CD1c-positive myeloid dendritic cell (primary cell): ENCODE results near the gene LURAP1L.

Experiments
- DNase-seq: peaks from one replicate; pipeline ENCODE4 v3.0.0-alpha.2; 2016; ENCODE audit errors: extremely low spot score

Gene LURAP1L

DNA sequence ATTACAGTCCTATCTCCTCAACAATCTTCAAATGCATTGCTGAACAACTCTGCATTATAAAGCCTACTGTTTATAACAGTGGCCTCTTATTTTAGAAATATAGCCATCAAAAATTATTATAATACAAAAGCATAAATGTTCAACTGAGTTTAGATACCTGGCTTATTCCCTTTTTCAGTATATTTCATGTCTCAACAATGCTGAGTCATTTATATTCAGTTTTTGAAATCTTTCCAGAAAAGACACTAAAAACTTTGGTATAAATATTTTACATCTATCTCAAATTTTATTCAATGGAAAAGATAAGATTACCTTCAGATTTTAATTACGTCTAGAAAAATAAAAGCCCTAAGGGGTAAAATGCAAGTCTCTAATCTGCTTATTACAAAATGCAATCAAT, 37.9 kb downstream of the LURAP1L start:
- no peak for DNase-seq

DNA sequence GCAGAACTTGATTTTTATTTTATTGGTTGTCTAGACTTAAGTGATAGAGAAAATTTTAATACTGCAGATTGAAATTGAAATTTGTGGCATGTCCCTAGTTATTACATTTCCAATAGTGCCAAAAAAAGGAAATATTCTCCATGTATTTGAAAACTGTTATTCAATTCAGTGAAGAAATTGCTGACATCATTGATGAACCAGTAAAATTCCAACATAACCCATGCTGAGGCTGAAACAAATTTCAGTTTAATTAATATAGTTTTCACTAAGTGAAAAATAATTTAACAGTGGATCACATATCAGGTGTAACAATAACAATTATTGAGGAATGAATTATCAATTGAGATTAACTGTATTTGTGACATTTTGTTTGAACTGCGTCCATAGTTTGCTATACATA, 38.7 kb downstream of the LURAP1L start:
- no peak for DNase-seq

DNA sequence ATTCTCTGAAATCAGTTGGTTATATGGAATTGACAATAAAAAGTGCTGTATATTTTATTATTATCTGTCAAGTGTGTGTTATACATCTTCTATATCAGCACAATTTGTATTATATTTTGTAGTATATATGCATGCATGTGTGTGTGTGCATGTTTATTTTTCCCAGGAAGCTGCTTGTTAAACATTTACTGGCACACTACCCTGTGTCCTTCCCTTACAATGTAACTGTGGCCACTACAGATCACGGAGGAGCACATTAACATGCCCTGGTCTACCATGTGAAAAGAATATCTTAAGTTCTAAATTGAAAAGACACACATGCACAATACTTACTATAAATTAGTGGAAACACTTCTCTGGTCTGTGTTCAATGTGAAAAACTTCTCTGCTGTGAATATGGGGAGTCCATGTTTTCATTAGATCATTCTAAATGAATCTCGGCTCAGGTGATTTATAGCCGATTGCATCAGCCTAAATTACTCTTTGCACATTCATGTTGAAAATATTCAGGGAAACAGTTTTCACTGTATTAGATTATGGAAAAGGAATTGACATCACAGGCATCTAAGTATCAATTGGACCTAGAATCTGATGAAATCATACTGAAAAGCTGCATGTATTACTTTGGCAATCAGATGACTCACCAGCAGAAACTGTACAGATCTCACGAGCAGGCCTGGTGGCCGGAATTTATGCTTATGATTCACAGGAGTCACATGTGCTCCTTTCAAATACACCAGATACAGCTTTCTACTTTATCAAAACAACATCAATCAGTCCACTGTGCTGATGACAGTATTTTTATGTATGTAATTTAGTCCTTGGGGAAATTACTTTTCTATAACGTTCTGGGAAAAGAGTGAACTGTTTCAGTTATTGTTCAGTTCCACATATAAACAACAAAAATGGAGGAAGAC, 39.4 kb downstream of the LURAP1L start:
- DNase-seq, result no peak

DNA sequence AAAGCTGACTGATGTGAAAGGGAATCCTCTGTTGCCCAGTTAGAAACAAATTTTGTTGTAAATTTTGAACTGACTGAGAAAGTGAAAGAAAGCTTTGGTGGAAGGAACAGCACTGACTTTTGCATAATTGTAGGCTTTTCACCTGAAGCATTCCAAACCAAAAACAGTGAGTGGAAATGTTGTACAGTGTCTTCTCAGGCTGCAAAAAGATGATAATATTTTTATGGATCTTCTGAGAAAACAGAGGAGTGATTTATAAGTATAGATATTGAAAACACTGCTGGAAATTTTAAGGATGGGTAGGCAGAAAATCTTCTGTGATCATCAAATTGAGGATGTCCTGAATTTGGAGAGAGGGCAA, 40.0 kb downstream of the LURAP1L start:
- no peak for DNase-seq

DNA sequence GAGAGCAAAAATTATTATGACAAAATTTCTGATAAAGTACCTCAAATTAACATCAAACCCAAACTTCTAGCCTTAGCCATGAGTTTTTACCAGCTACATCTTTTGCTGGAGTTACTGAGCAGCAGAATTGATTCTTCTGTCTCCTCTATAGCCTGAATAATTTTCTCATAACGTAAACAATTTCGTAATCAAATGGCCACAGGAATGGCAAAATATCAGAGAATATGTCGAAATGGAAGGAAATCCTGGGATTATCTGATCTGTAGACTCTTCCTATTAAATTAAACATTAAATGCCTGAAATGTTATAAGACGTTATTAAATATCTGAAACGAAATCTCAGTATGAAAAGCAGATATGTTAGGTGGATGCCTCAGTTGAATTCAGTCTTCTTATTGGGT, 41.1 kb downstream of the LURAP1L start:
- no peak for DNase-seq

DNA sequence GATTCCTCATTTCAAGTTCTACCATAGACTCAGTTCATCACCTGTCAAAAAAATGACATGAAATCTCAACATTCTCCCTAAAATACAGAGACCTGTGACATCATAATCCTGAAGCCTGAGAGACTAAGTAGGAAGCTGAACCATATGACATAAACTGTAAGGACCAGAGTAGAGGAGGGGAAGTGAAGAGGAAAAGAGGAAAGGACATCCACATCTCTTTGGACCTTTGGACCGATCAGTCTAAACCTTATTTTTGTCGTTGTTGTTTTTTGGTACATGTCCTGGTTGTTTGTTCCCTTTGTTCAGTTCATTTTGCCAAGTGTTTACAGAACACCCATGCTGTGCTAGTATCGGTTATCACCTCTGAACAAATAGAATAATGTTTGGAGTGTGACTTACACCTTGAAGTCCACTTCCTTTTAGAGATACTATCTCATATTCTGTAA, 41.9 kb downstream of the LURAP1L start:
- no peak for DNase-seq

DNA sequence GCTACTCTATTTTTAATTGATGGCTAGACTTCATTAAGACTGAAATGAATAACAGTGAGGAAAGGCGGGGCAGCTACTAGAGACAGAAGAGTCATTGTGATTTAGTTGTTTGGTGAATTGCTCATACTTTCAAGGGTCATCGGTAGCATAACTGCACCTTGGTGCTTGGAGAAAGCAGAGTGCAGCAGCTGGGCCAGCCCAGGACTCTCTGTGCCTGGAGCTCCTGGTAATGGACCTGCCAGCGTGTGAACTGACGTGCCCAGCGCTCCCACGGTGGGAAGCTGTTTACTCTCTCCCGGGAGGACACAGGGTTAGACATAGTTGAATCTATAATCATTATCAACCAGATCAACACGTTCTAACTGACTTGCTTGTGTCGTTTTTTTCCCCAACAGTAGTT, 42.9 kb downstream of the LURAP1L start:
- DNase-seq, result no peak

DNA sequence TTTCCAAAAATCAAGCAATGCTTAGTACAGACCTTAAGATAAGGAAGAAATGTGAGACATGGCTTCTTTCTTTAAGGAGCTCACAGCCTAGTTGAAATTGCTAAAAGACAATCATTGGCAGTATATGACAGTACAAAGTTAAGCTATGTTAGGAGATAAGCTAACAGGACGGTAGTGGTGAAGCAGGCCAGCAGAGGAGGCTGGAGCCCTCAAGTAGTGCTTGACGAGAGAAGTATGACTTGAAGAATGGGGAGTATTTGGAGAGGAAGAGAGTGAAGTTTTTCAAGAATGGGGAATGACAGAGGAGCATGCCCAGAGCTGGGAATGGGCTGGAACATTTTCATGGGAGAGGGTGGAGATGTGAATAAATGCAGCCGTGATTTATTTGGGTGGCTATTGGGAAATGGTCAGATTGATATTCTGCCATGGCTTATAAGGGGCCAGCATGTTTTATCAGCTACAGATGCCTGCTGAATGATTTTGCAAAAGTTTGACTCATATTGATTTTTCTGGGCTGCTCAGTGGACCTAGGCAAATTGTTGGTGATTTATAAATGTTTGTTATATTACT, 43.7 kb downstream of the LURAP1L start:
- DNase-seq, result no peak

DNA sequence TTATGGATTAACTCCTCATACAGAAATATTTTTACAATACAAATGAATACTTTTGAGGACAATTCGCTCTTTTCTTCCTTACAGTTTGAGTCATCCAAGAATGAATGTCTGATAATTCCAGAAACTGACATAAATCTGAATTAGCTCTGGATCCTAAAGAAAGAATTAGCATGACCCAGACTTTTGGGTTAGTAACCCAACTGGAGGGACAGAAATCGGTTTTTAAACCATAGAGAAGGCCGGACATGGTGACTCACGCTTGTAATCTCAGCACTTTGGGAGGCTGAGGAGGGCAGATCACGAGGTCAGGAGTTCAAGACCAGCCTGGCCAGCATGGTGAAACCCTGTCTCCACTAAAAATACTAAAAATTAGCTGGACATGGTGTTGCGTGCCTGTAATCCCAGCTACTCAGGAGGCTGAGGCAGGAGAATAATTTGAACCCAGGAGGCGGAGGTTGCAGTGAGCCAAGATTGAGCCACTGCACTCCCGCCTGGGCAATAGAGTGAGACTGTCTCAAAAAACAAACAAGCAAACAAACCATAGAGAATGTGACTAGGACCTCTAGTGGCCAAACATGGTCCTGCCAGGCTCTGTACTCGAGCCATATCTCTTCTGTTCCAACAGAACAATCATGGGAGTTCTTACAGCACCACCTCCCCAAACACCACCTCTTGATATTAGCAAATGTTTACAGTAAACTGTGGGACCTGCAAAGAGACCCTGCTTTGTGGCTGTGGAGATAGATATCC, 44.8 kb downstream of the LURAP1L start:
- no peak for DNase-seq

DNA sequence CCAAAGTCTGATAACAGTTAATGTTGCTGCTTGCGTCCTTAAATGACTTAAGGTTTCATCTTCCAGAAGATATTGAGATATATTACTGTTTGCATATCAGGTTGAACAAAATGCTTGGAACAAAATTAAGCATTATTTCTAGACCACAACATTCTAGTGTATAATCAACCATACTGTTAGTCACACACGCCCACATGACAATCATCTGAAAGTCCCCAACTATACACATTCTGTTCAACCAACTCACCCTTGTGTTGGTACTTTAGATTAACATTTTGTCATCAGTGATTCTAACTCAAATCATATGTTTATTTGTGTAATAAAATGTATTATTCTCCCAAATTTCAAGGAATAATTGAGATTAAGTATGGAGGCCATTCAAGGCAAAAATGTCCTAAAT, 47.3 kb downstream of the LURAP1L start:
- no peak for DNase-seq

DNA sequence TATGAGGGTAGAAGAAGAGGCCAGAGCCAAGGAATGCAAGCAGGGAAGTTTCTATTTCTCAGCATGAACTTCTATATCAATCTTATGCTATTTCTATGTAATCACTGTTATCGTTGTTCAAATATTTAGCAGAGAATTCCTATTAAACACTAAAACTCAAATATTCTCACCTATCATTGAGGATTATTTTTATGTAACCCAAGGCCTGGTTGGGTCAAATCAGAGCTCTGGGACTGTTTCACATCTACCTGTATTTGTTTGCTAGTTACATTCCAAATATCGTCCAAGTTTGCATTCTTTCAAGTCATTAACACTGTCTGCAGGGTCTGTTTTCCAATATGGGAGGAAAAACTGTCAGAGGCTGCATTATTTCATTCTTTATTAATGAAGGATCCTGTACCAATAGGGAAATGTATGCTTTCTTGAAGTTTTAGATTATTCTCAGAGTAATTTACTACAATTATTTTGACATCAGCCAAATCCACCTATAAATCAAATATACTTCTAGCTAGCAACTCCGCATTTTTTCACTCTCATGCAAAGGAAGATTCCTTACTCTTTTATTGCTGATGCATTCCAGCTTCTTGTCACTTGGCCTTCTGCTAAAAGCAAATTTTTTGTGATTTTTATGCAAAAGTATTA, 52.2 kb downstream of the LURAP1L start:
- DNase-seq, result no peak

DNA sequence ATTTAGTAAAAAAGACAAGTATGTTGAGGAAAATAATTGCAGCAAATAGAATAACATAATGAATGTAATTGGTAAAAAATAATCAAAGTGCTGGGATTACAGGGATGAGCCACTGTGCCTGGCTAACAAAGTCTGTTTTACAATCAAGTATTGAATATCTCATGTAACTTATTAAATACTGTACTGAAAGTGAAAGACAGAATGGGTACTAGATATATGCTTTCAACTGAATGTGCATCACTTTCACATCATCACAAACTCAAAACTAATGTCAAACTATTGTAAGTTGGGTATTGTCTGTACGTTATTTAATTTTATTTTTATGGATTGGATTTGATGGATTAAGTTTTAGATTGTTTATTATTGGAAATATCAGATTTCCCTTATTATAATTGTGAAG, 58.9 kb downstream of the LURAP1L start:
- no peak for DNase-seq

DNA sequence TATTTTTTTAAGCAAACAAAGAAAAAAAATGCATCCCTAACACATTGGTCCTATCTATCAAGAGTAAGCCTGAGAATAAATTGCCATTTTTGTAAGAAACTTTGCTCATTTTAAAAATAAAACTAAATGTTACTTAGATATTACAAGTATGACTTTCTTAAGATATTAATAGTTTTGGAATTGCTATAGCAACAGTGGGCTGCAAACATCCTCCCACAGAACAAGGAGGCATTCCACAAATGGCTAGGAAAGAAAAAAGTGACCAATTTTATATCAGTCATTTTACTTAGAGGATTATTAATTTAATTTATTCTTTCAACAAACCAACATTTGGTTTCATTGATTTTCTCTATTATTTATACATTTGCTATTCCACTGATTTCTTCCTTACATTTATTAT, 63.7 kb downstream of the LURAP1L start:
- no peak for DNase-seq

DNA sequence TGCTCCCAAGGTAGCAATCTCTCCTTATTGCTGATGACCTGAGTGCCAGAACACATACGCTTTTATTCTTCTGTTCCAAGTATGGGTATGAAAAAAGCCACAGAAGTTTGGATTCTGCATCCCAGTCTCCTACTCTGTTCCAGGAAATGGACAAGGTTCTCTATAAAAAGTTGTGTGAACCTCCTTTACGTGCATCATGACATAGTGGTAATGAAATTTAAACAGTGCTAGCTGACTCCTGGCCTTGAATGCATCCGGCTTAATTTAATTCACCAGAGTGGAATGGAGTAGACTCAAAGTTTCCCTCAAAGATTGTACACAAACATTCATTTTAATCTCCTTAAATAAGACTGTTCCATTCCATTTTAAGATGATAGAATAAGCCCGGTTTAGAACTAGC, 68.9 kb downstream of the LURAP1L start:
- no peak for DNase-seq

DNA sequence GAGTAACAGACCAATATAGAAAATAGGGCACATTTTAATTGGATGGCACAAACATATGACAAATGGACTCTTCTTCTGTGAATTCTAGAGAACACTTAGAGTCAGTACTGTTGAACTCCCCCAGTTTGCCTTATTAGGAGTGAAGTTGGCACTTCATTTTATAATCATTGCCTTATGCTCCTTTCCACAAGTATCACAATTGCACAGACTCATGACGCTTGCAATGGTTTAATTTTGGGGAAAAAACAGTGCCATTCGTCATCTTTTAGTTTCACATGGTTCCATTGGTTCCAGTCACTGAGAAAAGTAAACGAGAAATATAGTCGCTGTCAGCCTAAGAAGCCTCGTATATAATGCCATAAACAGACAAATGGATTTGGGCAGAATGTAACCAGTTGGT, 71.2 kb downstream of the LURAP1L start:
- DNase-seq, result no peak

DNA sequence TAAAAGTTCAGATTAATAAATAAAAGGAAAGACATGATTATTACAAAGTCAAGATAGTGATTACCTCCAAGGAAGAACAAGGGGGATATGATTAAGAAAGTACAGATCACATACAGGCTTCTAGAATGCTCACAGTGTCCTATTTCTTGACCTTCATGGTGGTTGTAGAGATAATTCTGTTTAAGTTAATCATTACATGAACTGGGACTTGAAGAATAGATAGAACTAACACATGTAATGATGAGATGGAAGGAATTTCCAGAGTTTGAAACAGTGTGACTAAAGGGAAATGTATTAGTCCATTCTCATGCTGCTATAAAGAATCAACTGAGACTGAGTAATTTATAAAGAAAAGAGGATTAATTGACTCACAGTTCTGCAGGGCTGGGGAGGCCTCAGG, 72.7 kb downstream of the LURAP1L start:
- no peak for DNase-seq

DNA sequence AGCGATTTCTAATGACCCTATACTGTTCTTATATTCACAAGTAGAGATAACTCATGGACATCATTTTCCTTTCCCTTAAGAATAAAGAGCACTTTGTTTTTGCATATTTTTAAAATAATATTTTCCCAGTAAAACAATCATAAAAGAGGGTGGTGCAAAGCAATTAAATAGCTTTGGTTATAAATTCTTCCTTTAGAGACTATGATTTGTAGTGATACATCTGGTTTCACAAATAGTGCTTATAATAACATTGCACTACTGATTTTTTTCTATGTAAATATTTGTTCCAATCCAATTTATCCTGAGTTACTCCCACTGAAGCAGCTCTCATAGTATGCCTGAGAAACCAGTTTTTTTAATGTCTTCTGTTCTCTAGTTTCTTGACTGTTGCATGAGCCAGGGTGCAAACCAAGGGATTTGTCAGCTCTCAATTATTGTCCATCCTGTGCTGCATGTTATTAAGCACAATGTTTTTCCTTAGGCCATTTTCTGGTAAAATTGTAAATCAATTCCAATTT, 74.7 kb downstream of the LURAP1L start:
- no peak for DNase-seq

DNA sequence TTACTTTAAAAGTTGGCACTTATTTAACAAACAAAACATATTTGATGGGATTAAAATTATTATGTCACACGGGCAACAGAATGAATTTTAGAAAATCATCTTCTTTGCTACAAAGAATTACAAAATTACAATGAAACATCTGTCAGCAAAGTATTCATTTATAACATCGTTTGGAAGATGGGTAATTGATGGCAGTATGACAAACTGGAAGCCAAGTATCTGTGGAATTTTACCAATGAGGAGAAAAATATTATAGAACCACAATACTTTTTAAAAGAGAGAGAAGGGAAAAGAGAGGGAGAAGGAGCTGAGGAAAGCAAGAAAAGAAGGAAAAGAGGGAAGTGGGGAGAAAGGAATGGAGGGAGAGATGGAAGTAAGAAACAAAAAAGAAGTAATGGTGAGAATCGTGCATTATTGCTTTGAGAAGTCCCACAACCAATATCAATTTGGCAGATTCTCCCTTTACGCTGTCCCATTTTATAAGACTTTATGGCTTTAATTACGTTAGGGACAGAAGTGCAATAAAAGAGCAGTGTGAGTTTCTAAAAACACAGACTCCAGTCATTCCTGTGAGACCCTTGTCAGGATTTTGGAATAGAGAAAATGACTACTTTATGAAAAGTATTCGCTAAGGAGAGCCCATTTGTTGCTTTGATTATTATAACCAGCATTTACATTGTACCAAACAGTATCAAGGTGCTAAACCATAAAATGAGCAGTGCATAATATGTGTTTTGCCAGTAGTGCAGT, 76.7 kb downstream of the LURAP1L start:
- DNase-seq, result no peak

DNA sequence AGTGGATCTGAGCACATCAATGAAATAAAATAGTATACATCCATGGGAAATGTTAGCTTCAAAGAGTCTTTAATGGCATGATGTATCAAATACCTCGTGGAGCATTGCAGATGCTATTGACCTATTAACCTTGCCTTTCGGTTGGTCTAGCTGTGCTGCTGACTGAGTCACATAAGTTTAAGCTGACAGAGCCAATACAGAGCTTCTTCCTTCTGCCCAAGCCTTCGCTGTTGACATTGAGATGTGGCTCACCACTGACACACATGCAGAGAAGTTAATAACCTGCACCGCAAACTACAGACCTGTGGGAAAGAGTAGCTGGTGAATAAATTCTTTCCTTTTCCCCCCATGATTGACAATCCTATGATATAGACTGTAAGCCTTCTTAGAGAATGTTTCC, 78.2 kb downstream of the LURAP1L start:
- no peak for DNase-seq

DNA sequence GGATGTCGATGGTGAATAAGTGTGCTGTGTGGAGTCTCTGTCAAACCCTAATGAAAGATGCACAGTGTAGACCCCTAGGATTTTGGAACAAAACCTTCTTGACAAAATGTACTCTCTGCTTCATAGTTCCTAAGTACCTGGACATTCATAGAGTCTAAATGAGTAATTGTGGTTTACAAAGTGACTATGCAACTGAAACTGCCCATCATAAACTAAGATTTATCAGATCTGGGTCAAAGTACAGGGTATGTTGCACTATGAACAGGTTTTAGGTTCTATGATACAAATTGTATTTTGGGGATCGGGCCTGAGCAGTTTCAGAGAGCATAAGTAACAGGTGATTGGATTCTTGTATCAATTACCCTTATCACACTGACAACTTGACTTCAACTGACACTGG, 79.4 kb downstream of the LURAP1L start:
- no peak for DNase-seq

DNA sequence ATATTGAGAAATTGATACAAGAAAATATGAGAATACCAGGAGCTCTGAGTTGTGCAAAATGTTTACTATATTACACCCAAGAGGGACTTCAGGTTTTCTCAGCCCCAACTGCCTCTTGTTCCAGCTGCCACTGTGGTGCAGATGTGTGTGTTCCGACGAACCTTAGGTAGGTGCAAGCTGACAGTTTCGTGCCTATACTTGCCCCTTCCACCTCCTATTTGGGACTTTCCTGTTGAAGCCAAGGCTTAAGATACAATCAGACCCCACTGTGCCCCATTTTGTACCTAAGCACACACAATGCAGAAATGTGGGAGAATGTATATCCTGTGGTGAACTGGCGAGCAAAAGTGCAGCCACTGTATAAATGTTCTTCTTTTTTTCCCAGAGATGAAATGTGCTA, 80.2 kb downstream of the LURAP1L start:
- no peak for DNase-seq
